K562 (cell line): Measurements from ENCODE around the gene PPM1D. TPM values are rescaled to one million over a fixed set of nuclear protein-coding genes. Genes with fewer than 3 reads are reported as not detected.

Experiments
- ATAC-seq: fragments of 200-7000 bp; cut with Tn5 transposase; 3 replicates; pipeline ENCODE4 v1.9.1; 2020; ENCODE audit warnings: moderate library complexity
- BruUV-seq: library from RNA; stranded (reverse); fragments of 400-500 nt; replicated peaks from 2 replicates; lab custom pipeline; 2021; lab: Mats Ljungman, UMichigan
- CTCF ChIA-PET: fragments of 300-600 bp; formaldehyde crosslinking; extraction: SDS; loops from one replicate; lab custom pipeline; 2021; ENCODE audit warnings: low intra/inter-chr PET ratio; lab: Yijun Ruan, JAX
- POLR2A ChIA-PET: fragments of 300-600, 350-650 bp; sonication (Branson Sonifier 250); formaldehyde crosslinking; extraction: SDS; loops from one replicate; lab custom pipeline; 2021; ENCODE audit warnings: antibody characterized with exemption, inconsistent platforms; lab: Yijun Ruan, JAX
- DNase-seq, 4 experiments: peaks; one replicate each; pipeline versions ENCODE4 v3.0.0 to v3.0.0-alpha.2; 2011 to 2018; ENCODE audit warnings: low spot score in 3 of 4, mixed read lengths in 3 of 4; ENCODE audit errors: extremely low read depth in 1 of 4
- FAIRE-seq: peaks from 2 replicates; lab custom pipeline; 2011; peaks lifted over from hg19 to GRCh38; lab: Jason Lieb, UNC
- H2AFZ ChIP-seq: 2 replicates; pipeline ENCODE4 v1.6.0; 2011; ENCODE audit warnings: low read depth, low read length, control low read depth, inconsistent platforms
- H3K27ac ChIP-seq: fragments of 200-600 bp; 3 replicates; pipeline ENCODE4 v1.8.0; 2011; ENCODE audit warnings: low read depth, mild to moderate bottlenecking, control low read depth, inconsistent platforms, low read length, moderate library complexity, mixed read lengths; ENCODE audit errors: extremely low read depth
- H3K27me3 ChIP-seq, 2 experiments: fragments of 300-600 bp in 1 of 2; 2 replicates in 1 of 2; 3 replicates in 1 of 2; pipeline versions ENCODE4 v1.6.0 to v1.8.0; 2011; ENCODE audit warnings: inconsistent platforms in 2 of 2, low read length in 2 of 2, mild to moderate bottlenecking in 1 of 2, mixed read lengths in 1 of 2, moderate library complexity in 1 of 2; ENCODE audit not compliant: control insufficient read depth in 2 of 2, insufficient read depth in 2 of 2
- H3K36me3 ChIP-seq: fragments of 300-600 bp; 3 replicates; pipeline ENCODE4 v1.8.0; 2011; ENCODE audit warnings: mild to moderate bottlenecking, low read length, inconsistent platforms; ENCODE audit not compliant: control insufficient read depth, insufficient read depth
- H3K4me1 ChIP-seq, 2 experiments: fragments of 200-600 bp in 1 of 2; replicated peaks in 1 of 2; 2 replicates in 1 of 2; 3 replicates in 1 of 2; pipeline versions ENCODE4 v1.5.1 to v1.8.0; 2011; ENCODE audit warnings: inconsistent platforms in 2 of 2, low read length in 2 of 2, mild to moderate bottlenecking in 1 of 2, mixed read lengths in 1 of 2, moderate library complexity in 1 of 2; ENCODE audit not compliant: control insufficient read depth in 2 of 2, insufficient read depth in 2 of 2
- H3K4me2 ChIP-seq: 2 replicates; pipeline ENCODE4 v1.6.1; 2011; ENCODE audit warnings: low read length, control low read depth, inconsistent platforms, mixed read lengths; ENCODE audit not compliant: insufficient read depth
- H3K4me3 ChIP-seq: fragments of 200-600 bp; sonication (generic), shearing (Covaris generic); 2 replicates; pipeline ENCODE4 v1.5.1; 2016; ENCODE audit warnings: control low read depth, inconsistent platforms
- H3K79me2 ChIP-seq: fragments of 200-600 bp; 3 replicates; pipeline ENCODE4 v1.8.0; 2011; ENCODE audit warnings: low read length, inconsistent platforms; ENCODE audit not compliant: control insufficient read depth, insufficient read depth
- H3K9ac ChIP-seq, 2 experiments: 2 replicates each; pipeline versions ENCODE4 v1.6.0 to v1.6.1; 2011; ENCODE audit warnings: low read depth in 2 of 2, low read length in 2 of 2, control low read depth in 1 of 2, inconsistent platforms in 1 of 2, mild to moderate bottlenecking in 1 of 2, mixed read lengths in 1 of 2; ENCODE audit not compliant: insufficient read depth in 1 of 2
- H3K9me1 ChIP-seq: one replicate; pipeline ENCODE4 v1.6.0; 2011; ENCODE audit warnings: inconsistent platforms, mild to moderate bottlenecking, low read length, moderate library complexity; ENCODE audit not compliant: control insufficient read depth, insufficient read depth
- H3K9me3 ChIP-seq: replicated peaks from 2 replicates; pipeline ENCODE4 v1.5.1; 2011; ENCODE audit warnings: low read depth, low read length, inconsistent platforms; ENCODE audit not compliant: control insufficient read depth, insufficient read depth
- H4K20me1 ChIP-seq: replicated peaks from 2 replicates; pipeline ENCODE4 v1.6.1; 2011; ENCODE audit warnings: low read length, inconsistent platforms, mixed read lengths; ENCODE audit not compliant: control insufficient read depth, insufficient read depth
- CBX5 ChIP-seq: IDR thresholded peaks from 2 replicates; pipeline ENCODE4 v1.6.1; 2014; ENCODE audit warnings: low read depth, borderline replicate concordance
- CHD4 ChIP-seq: fragments of 200-600 bp; sonication (generic); IDR thresholded peaks from 3 replicates; pipeline ENCODE4 v1.6.1; 2012; ENCODE audit warnings: low read depth, mild to moderate bottlenecking, mixed read lengths, low read length, inconsistent platforms; ENCODE audit not compliant: insufficient read depth, insufficient replicate concordance, poor library complexity, severe bottlenecking
- HMBOX1 ChIP-seq: sonication (generic); IDR thresholded peaks from 2 replicates; pipeline ENCODE4 v1.6.1; 2016
- KDM1A ChIP-seq, 2 experiments: fragments of 450-650 bp; IDR thresholded peaks; 2 replicates each; pipeline ENCODE4 v1.6.1; 2016; ENCODE audit warnings: mild to moderate bottlenecking in 2 of 2
- NFATC3 ChIP-seq: fragments of 450-650 bp; IDR thresholded peaks from 2 replicates; pipeline ENCODE4 v1.6.1; 2017; ENCODE audit warnings: mild to moderate bottlenecking
- RBFOX2 ChIP-seq: fragments of 200-400 bp; formaldehyde crosslinking; IDR thresholded peaks from 2 replicates; pipeline ENCODE4 v1.6.1; 2017; ENCODE audit warnings: low read depth, mild to moderate bottlenecking, low read length, moderate library complexity
- RBM14 ChIP-seq: fragments of 200-400 bp; formaldehyde crosslinking; IDR thresholded peaks from 2 replicates; pipeline ENCODE4 v1.6.1; 2018; ENCODE audit warnings: low read depth, mild to moderate bottlenecking, low read length, moderate library complexity, borderline replicate concordance; ENCODE audit not compliant: insufficient read depth
- SOX6 ChIP-seq: fragments of 450-650 bp; IDR thresholded peaks from 2 replicates; pipeline ENCODE4 v1.6.1; 2014; ENCODE audit warnings: mild to moderate bottlenecking
- SRSF1 ChIP-seq: fragments of 200-400 bp; formaldehyde crosslinking; IDR thresholded peaks from 2 replicates; pipeline ENCODE4 v1.6.1; 2017; ENCODE audit warnings: mild to moderate bottlenecking, low read depth, low read length, moderate library complexity
- ZFX ChIP-seq: sonication (generic); formaldehyde crosslinking; IDR thresholded peaks from 2 replicates; pipeline ENCODE4 v1.8.0; 2022; ENCODE audit warnings: mild to moderate bottlenecking, missing genetic modification reagents, moderate library complexity
- ZNF384 ChIP-seq: IDR thresholded peaks from 2 replicates; pipeline ENCODE4 v1.6.1; 2012; ENCODE audit warnings: low read depth, low read length, improper control_type of control experiment
- ZNF431 ChIP-seq: sonication (generic); formaldehyde crosslinking; IDR thresholded peaks from 2 replicates; pipeline ENCODE4 v1.8.0; 2022; ENCODE audit warnings: mild to moderate bottlenecking, missing genetic modification reagents
- ZNF77 ChIP-seq: fragments of 250-450 bp; sonication (Bioruptor Pico); IDR thresholded peaks from 2 replicates; pipeline ENCODE4 v1.5.0; 2020
- ZSCAN29 ChIP-seq: fragments of 450-650 bp; IDR thresholded peaks from 2 replicates; pipeline ENCODE4 v1.6.1; 2017
- WGBS: fragments of 100-300 bp; shearing (Covaris generic); methylation state at CpG from one replicate; pipeline ENCODE4 v1.1.6; 2016; ENCODE audit warnings: low coverage, mixed read lengths; ENCODE audit not compliant: insufficient coverage; ENCODE audit errors: missing lambda C conversion rate; 5-methylcytosine and 5-hydroxymethylcytosine counted together
- in situ Hi-C: fragments of 300-500 bp; cut with MboI; formaldehyde crosslinking; loops from 4 replicates; pipeline ENCODE4 v1.15.0; 2018; ENCODE audit warnings: inconsistent platforms, mixed read lengths
- intact Hi-C: fragments of 100-400 bp; cut with micrococcal nuclease; formaldehyde crosslinking; loops from 2 replicates; pipeline ENCODE4 v1.14.2; 2022
- polyA plus RNA-seq, 8 experiments: library from polyadenylated mRNA; depleted of rRNA in 4 of 8; stranded (reverse) in 5 of 8; unstranded in 3 of 8; fragments of >200 nt; fragmentation: Nextera tagmentation in 2 of 8; fragmentation: Illumina TruSeq in 1 of 8; extraction: Ambion mirVana in 2 of 8; extraction: Trizol in 1 of 8; gene quantifications; 2 replicates each; pipeline versions ENCODE4 v1.2.1 to v1.2.3, GENCODE V29; 2011 to 2014; ENCODE audit warnings: inconsistent platforms in 1 of 8, missing spikeins in 1 of 8
- total RNA-seq, 7 experiments: library from RNA; depleted of rRNA in 6 of 7; stranded (reverse); fragments of >200 nt in 6 of 7; fragmentation: Illumina TruSeq in 2 of 7; extraction: Trizol in 2 of 7; gene quantifications; 2 replicates each; pipeline versions ENCODE4 v1.2.1 to v1.2.3, GENCODE V29; 2011 to 2021; ENCODE audit warnings: low replicate concordance in 1 of 7
- TF ChIP-seq, protein P1 (sequence below): fragments of 450-650 bp; IDR thresholded peaks from 2 replicates; pipeline ENCODE4 v1.6.1; 2016; ENCODE audit warnings: mild to moderate bottlenecking
- TF ChIP-seq, protein P2 (sequence below): sonication (generic); formaldehyde crosslinking; IDR thresholded peaks from 2 replicates; pipeline ENCODE4 v1.8.0; 2022; ENCODE audit warnings: missing genetic modification reagents, mild to moderate bottlenecking, borderline replicate concordance

The PPM1D gene
- total and polyA plus RNA-seq, 9 of the 15 experiments (the other 6 are each of a cell fraction or from before 2014, with no cell fraction given) = 2.1 to 19.0 (median 7.8) TPM

DNA sequence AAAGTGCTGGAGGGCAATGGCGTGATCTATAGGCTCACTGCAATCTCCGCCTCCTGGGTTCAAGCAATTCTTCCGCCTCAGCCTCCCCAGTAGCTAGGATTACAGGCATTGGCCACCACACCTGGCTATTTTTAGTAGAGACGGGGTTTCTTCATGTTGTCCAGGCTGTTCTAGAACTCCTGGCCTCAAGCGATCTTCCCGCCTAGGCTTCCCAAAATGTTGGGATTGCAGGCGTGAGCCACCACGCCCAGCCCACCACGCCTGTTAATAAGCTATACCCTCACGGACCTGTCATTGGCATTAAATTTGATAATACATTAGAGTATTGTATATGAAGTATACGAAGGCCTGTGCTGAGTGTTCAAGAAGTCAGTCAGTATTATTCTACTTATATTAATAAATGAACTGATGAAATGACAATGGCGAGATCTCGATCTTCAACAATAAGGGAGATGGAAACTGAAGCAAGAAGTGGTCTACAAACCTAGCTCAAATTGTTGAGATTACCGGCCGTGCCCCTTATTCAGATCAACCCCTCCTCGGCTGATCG lies 76.8 kb downstream of the PPM1D start:
- DNase-seq (no peak), FAIRE-seq (no peak), ATAC-seq (no peak)
- no peaks in the 10 kb centered on the region for H3K27me3 ChIP-seq
- H4K20me1 ChIP-seq = no peaks in the 10 kb centered on the region
- 17% methylated on average over 17 of the region's 17 CpGs for WGBS
- TSS peak; percentile 92 for BruUV-seq
- no peaks in the 10 kb centered on the region for H3K9me1 ChIP-seq
- ChIA-PET POLR2A (interaction anchor here (0.8 to 1.2 kb wide), 7 partner anchors 9 to 290 kb away, joined by 3 to 6 read pairs (median 4); partner anchors contain the start of gene PPM1D), CTCF (interaction anchor here (0.5 to 0.6 kb wide), 2 partner anchors 75 to 294 kb away, joined by 3 read pairs; no protein-coding TSS in a partner anchor)
- H2AFZ ChIP-seq = peak overlapping the region; percentile 99
- in situ Hi-C loops = no loop called here
- H3K9ac ChIP-seq = peak overlapping the region; percentile 58 to 96
- peak overlapping the region; percentile 55 for H3K27ac ChIP-seq
- H3K79me2 ChIP-seq = no peaks in the 10 kb centered on the region
- H3K36me3 ChIP-seq = no peaks in the 10 kb centered on the region
- intact Hi-C loops = no loop called here
- peak overlapping the region; percentile 85 for H3K4me2 ChIP-seq
- H3K4me3 ChIP-seq = peak overlapping the region; percentile 64
- peaks cover 5 to 8% of the 10 kb centered on the region in 2 experiments; a peak in 2 of 5 replicates for H3K4me1 ChIP-seq
- H3K9me3 ChIP-seq = no peaks in the 10 kb centered on the region
- TF ChIP-seq ZNF384 (no peak), RBM14 (no peak), NFATC3 (no peak), RBFOX2 (no peak), CBX5 (no peak), ZFX (peak; percentile 61), CHD4 (no peak), KDM1A (IDR thresholded peaks at IDR 0.05) (no peak), SRSF1 (no peak), ZSCAN29 (no peak), ZNF431 (no peak), HMBOX1 (no peak), SOX6 (no peak), ZNF77 (CRISPR knock-in tag) (no peak)
- TF ChIP-seq, protein P1, sequence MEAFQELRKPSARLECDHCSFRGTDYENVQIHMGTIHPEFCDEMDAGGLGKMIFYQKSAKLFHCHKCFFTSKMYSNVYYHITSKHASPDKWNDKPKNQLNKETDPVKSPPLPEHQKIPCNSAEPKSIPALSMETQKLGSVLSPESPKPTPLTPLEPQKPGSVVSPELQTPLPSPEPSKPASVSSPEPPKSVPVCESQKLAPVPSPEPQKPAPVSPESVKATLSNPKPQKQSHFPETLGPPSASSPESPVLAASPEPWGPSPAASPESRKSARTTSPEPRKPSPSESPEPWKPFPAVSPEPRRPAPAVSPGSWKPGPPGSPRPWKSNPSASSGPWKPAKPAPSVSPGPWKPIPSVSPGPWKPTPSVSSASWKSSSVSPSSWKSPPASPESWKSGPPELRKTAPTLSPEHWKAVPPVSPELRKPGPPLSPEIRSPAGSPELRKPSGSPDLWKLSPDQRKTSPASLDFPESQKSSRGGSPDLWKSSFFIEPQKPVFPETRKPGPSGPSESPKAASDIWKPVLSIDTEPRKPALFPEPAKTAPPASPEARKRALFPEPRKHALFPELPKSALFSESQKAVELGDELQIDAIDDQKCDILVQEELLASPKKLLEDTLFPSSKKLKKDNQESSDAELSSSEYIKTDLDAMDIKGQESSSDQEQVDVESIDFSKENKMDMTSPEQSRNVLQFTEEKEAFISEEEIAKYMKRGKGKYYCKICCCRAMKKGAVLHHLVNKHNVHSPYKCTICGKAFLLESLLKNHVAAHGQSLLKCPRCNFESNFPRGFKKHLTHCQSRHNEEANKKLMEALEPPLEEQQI = no peak
- TF ChIP-seq, protein P2, sequence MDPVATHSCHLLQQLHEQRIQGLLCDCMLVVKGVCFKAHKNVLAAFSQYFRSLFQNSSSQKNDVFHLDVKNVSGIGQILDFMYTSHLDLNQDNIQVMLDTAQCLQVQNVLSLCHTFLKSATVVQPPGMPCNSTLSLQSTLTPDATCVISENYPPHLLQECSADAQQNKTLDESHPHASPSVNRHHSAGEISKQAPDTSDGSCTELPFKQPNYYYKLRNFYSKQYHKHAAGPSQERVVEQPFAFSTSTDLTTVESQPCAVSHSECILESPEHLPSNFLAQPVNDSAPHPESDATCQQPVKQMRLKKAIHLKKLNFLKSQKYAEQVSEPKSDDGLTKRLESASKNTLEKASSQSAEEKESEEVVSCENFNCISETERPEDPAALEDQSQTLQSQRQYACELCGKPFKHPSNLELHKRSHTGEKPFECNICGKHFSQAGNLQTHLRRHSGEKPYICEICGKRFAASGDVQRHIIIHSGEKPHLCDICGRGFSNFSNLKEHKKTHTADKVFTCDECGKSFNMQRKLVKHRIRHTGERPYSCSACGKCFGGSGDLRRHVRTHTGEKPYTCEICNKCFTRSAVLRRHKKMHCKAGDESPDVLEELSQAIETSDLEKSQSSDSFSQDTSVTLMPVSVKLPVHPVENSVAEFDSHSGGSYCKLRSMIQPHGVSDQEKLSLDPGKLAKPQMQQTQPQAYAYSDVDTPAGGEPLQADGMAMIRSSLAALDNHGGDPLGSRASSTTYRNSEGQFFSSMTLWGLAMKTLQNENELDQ (CRISPR knock-in tag) = no peak
